Mesothelial cell of epicardium (in vitro differentiated cells): ENCODE results near the gene GABRB1. TPM values are rescaled to one million over a fixed set of nuclear protein-coding genes. Genes with fewer than 3 reads are reported as not detected.

Experiments used
- DNase-seq, 2 experiments: peaks; one replicate each; pipeline ENCODE4 v3.0.0; 2021; ENCODE audit warnings: low spot score in 2 of 2; ENCODE audit not compliant: unreplicated experiment in 2 of 2
- H3K27ac Mint-ChIP-seq: 2 replicates; pipeline ENCODE4 v1.8.0; 2021; ENCODE audit warnings: mixed read lengths
- H3K27me3 Mint-ChIP-seq: 2 replicates; pipeline ENCODE4 v1.8.0; 2021; ENCODE audit warnings: low read depth, mixed read lengths
- H3K36me3 Mint-ChIP-seq: 2 replicates; pipeline ENCODE4 v1.8.0; 2021; ENCODE audit warnings: mixed read lengths
- H3K4me1 Mint-ChIP-seq: 2 replicates; pipeline ENCODE4 v1.8.0; 2021; ENCODE audit warnings: mixed read lengths
- H3K4me3 Mint-ChIP-seq: 2 replicates; pipeline ENCODE4 v1.8.0; 2021; ENCODE audit warnings: mild to moderate bottlenecking, moderate library complexity, mixed read lengths
- H3K9me3 Mint-ChIP-seq: 2 replicates; pipeline ENCODE4 v1.8.0; 2021; ENCODE audit warnings: mixed read lengths
- CTCF ChIP-seq: fragments of 200-600 bp; sonication (generic); IDR thresholded peaks from one replicate; pipeline ENCODE4 v1.5.0; 2021; ENCODE audit warnings: antibody characterized with exemption; ENCODE audit not compliant: unreplicated experiment
- total RNA-seq: library from RNA; stranded (reverse); gene quantifications from 3 replicates; pipeline ENCODE4 v1.2.1, GENCODE V29; 2021

Gene GABRB1
- total RNA-seq, 1 donor from 2014 or later = not detected

GRCh38 chr4:47045261-47045660 lies 13.9 kb downstream of the GABRB1 start:
- no peaks in the 10 kb centered on the region for H3K36me3 Mint-ChIP-seq
- DNase-seq = no peak
- H3K27ac Mint-ChIP-seq = no peak overlapping the region
- H3K4me3 Mint-ChIP-seq = no peak overlapping the region
- peaks cover 47% of the 10 kb centered on the region for H3K27me3 Mint-ChIP-seq
- no peak for TF ChIP-seq CTCF
- H3K4me1 Mint-ChIP-seq = no peaks in the 10 kb centered on the region
- no peaks in the 10 kb centered on the region for H3K9me3 Mint-ChIP-seq

- Mint-ChIP-seq H3K9me3 (no peaks in the 10 kb centered on the region), H3K4me1 (no peaks in the 10 kb centered on the region), H3K27ac (no peak overlapping the region), H3K36me3 (no peaks in the 10 kb centered on the region), H3K27me3 (peaks cover 33% of the 10 kb centered on the region), H3K4me3 (no peak overlapping the region)
- no peak for DNase-seq
- TF ChIP-seq CTCF = no peak
Observed at GRCh38 chr4:47049347-47049746, 18.0 kb downstream of the GABRB1 start.

GRCh38 chr4:47050761-47051725 lies 19.7 kb downstream of the GABRB1 start:
- no peak for TF ChIP-seq CTCF
- H3K27ac Mint-ChIP-seq = no peak overlapping the region
- H3K36me3 Mint-ChIP-seq = no peaks in the 10 kb centered on the region
- peaks cover 21% of the 10 kb centered on the region for H3K27me3 Mint-ChIP-seq
- no peak for DNase-seq
- H3K4me3 Mint-ChIP-seq = no peak overlapping the region
- no peaks in the 10 kb centered on the region for H3K9me3 Mint-ChIP-seq
- H3K4me1 Mint-ChIP-seq = no peaks in the 10 kb centered on the region

- H3K9me3 Mint-ChIP-seq = no peaks in the 10 kb centered on the region
- no peak overlapping the region for H3K4me3 Mint-ChIP-seq
- no peak for TF ChIP-seq CTCF
- H3K27me3 Mint-ChIP-seq = peaks cover 23% of the 10 kb centered on the region
- H3K36me3 Mint-ChIP-seq = no peaks in the 10 kb centered on the region
- DNase-seq = no peak
- no peaks in the 10 kb centered on the region for H3K4me1 Mint-ChIP-seq
- no peak overlapping the region for H3K27ac Mint-ChIP-seq
Observed at GRCh38 chr4:47053485-47053884, 22.1 kb downstream of the GABRB1 start.

- H3K4me1 Mint-ChIP-seq = no peaks in the 10 kb centered on the region
- no peak for TF ChIP-seq CTCF
- H3K27ac Mint-ChIP-seq = no peak overlapping the region
- no peak for DNase-seq
- no peaks in the 10 kb centered on the region for H3K36me3 Mint-ChIP-seq
- H3K4me3 Mint-ChIP-seq = no peak overlapping the region
- peaks cover 23% of the 10 kb centered on the region for H3K27me3 Mint-ChIP-seq
- H3K9me3 Mint-ChIP-seq = no peaks in the 10 kb centered on the region
Observed at GRCh38 chr4:47054130-47054529, 22.8 kb downstream of the GABRB1 start.
